ENCODE results near the gene DOK7.
"Not testable (repeated sequence)": the region's sequence is repeated elsewhere in the genome, so short reads cannot be mapped to it uniquely, and the experiment has no call there.

DOK7 gene

GRCh38 chr4:3524349-3524748 is 61.2 kb downstream of the DOK7 start:
- DNase-seq: no peak

DNA sequence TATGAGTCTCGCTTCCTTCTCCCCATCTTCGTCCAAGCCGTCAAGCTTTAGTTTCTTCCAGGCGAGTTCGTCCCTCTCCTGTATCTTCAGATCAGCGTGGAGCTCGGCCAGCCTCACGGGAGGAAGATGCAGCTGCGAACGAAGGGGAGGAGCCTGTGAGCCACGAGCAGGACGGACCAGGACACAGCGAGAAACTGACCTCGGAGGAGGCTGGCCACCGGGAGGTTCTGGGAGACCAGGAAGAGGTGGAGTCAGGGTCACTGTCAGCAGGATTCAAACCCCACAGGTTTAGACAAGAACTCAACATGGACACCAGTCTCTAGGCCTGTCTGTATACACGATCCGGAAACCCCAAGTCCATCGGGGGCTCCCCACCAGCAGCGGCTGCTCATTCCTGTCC is 61.8 kb downstream of the DOK7 start:
- DNase-seq: no peak

DNA sequence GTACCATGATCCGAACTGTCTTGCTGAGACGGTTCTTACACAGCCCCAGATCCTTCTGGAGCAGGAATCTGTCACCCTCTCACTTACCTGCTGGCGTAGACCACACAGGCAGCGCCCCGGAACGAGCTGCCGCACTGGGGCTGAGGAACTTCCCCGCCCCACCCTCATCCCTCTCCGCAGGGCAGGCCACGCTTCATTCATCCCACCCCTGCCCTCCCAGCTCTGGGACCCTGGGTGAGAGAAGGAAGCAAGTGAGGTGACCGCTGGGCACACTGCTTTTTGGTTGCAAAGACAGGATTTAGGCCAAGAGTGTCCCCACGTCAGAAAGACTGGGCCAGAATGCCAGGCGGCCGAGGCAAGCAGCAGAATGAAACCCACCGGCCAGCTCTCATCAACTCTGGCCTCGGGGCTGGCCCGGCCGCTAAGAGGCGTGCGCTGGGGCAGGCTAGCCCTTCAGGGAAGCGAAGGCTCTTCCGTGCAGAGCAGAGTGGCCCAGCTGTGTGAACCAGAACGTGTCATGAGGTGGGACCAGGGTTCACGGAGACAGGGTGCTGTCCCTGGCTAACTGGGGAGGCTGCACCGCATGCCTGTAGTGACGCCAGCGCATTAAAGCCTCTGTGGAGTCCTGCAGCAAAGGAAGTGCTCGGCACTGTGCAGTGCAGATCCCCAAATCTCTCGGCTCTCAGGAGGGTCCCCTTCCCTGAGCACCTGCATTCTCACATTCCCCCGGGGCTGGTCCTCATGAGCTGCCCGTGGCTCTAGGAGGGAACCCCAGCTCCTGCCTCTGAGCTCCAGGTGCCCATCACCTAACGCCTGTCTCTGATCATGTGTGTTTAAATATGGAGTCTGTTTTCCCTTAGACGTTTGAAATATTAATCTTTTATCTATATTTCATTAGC is 62.7 kb downstream of the DOK7 start:
- no peak for DNase-seq

DNA sequence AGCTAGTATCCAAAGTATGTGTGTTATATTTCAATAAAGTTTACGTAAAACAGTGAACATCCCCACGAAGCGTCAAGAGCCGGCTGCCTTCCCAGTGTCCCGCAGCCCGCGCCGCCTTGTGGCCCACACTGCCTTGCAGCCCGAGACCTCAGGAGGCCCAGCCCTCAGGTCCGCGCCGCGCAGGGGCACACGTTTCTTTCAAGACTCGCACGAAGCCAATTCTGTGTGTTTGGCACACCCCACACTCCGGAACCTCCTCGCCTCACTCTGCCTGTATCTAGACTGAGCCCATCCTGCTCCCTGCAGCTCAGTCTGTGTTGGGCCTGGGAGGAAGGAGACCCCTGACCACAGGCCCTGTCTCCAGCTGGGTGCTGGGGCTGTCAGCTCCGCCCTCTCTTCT is 63.4 kb downstream of the DOK7 start:
- no peak for DNase-seq

- no peak for DNase-seq
Measured at GRCh38 chr4:3527101-3527913, 64.2 kb downstream of the DOK7 start.

DNA sequence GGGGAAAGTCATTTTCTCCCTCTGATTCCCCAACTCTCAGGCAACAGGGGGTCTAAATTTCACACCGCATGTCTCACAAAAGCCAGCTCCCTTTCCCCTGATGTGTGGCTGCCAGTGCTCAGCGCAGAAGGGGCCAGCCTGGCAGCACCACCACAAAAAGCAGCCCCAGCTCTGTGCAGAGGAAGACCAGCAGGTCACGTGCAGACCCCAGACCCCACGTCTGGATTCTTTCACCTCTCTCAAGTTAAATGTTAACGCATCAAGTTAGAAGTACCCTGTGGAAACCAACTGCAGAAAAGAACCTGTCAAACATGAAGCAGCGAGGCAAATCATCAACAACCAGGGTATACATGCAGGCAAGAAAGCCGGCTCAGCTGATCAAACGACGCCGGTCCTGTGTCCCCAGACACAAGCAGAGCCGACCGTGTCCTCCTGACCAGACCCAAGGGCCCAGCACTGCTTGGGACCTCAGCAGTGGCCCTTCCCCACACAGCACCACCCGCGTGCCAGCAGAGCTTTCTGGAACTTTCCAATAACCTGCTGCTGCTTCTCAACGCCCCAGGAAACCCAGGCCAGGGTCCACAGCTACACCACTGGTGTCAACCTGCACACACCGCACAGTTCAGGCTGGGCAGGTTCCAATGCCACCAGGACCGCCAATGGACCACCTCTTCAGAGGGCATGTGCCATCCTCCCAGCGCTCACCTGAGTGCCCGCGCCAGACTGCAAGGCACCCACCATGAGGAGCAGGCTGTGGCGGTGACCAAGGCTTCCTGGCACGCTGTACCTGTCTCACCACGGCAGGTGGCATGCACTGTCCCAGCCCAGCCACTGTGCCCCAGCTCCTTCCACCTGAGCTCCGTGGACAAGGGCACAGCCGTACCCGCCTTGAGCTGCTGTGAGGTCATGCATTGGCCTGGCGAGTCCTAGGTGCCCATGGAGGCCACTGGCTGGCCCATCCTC is 65.1 kb downstream of the DOK7 start:
- no peak for DNase-seq

GRCh38 chr4:3529363-3529762 is 66.3 kb downstream of the DOK7 start:
- no peak for DNase-seq

GRCh38 chr4:3530051-3530450 is 66.9 kb downstream of the DOK7 start:
- DNase-seq: no peak

DNA sequence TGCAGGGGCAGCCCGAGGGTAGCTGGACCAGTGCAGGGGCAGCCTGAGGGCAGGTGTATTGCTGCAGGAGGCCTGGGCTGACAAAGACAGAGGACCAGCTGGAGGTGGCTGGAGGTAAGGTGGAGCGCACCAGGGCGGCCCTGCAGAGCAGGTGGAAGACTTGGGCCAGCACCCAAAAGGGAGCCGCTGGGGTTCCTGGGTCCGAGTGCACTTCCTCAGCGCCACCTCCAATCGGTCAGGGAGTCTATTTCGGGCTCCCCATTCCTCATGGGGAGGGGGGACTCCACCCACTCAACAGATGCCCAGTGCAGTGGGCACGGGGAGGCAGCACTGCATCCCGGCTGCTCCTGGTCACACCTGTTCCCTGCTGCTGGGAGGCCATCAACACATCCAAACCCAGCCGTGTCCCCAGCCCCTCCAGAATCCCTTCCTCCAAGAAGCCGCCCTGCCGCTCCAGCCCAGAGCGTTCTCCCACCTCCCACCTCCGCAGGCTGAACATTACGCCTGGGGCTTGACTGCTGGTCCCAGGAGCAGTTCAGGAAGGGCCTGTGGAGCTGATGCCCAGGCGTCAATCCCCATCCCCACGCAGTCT is 67.7 kb downstream of the DOK7 start:
- no peak for DNase-seq

DNA sequence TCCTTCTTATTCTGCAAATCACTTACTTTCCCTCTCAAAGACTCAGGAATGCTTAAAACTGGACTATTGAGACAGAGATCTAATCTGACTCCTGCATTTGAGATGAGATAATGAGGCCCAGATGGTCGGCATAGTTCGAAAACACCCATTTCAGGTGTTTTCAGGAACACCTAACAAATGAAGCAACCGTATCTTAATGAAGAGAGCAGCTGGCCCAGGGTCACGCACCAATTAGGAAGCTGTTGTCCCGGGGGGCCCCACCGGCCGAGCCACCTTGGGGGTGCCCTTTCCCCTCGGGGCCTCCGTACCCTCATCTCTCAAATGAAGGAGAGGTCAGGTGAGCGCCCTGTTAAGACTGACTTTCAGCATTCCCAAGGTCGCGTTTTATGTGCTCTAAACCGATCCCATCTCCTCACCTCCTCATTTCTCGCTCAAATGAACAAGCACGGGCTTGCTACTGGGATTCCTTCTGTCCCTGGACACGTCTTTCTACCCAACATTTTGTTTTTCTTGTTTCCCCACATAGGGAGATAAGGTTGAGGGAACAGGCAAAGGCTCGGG is 68.3 kb downstream of the DOK7 start:
- no peak for DNase-seq

- peak; percentile 89 for DNase-seq
Measured at GRCh38 chr4:3531879-3532750, 69.0 kb downstream of the DOK7 start, which contains the start of gene LRPAP1. TSS of gene LRPAP1 (minus strand) at chr4:3532422. CDS start at chr4:3532412, 10 bp downstream.

- no peak for DNase-seq
Measured at GRCh38 chr4:3532751-3533422, 69.8 kb downstream of the DOK7 start.

DNA sequence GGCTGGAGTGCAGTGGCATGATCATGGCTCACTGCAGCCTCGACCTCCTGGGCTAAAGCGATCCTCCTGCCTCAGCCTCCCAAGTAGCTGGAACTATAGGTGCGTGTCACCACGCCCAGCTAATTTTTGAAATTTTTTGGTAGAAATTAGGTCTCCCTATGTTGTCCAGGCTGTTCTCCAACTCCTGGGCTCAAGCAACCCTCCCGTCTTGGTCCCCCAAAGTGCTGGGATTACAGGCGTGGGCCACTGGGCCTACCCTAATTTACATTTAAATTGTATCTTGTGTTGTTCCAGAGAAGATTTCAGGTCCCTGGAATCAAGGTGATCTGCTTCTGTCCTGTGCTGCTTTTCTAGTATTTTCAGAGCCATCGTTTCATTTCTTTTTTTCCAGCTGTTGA is 70.3 kb downstream of the DOK7 start:
- no peak for DNase-seq

DNA sequence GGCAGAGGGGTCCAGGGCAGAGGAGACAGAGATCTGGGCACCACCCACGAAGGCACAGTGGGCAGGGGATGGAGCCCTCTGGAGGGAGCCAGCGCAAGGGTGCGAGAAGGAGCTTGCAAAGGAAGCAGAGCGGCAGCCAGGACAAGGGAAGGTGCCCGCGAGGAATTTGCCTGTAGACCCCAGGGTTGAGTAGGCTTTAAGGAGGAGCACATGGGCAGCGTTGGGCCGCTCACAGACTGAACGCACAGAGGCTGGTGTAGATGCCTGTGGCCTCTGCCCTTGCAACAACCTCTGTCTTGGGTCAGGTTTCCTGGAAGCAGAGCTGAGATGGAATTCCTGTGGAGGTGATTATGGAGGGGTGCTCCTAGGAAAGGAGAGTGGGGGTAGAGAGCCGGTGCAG is 72.7 kb downstream of the DOK7 start:
- DNase-seq: not testable (repeated sequence)

- DNase-seq: not testable (repeated sequence)
Measured at GRCh38 chr4:3538906-3539305, 75.8 kb downstream of the DOK7 start.

DNA sequence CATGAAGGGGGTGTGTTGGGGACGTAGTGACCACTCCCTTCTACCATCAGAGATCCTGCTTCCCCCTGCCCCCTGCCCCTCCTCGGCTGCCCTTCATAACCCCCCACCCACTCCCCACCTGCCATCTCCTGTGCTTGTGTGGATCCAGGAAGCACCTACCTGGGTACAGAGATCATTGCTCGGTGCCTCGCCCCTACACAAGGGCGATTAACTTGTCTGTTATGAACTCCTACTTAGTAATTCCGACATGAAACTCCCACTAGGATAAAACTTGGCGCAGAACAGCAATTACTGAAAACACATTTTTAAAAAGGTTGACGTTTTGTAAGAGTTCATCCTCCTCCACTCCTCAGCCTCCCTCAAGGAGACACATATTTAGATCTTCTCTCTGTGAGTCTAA is 80.3 kb downstream of the DOK7 start:
- not testable (repeated sequence) for DNase-seq

All from CD4-positive, alpha-beta T cell treated with Interleukin-17A for 1 hour (primary cell).